GM23338 (cell line): ENCODE data around the gene PRLH. TPM values are rescaled to one million over a fixed set of nuclear protein-coding genes. Genes with fewer than 3 reads are reported as not detected.
A peak's percentile ranks its signal among the peaks of the same experiment; 100 is the strongest.

ENCODE experiments used
- ATAC-seq: fragments of 200-7000 bp; cut with Tn5 transposase; 3 replicates; pipeline ENCODE4 v1.9.1; 2020
- DNase-seq: peaks from one replicate; pipeline ENCODE4 v3.0.0-alpha.2; 2015; ENCODE audit warnings: low spot score
- H2AFZ ChIP-seq: fragments of 200-600 bp; sonication (generic); 2 replicates; pipeline ENCODE4 v1.8.0; 2016; ENCODE audit warnings: antibody characterized with exemption, mild to moderate bottlenecking, moderate library complexity
- H3F3A ChIP-seq: fragments of 200-600 bp; sonication (generic); replicated peaks from 2 replicates; pipeline ENCODE4 v1.8.0; 2017; ENCODE audit warnings: antibody characterized with exemption, mixed run types, low read depth
- H3K27ac ChIP-seq: fragments of 200-600 bp; sonication (generic); 2 replicates; pipeline ENCODE4 v1.6.1; 2016; ENCODE audit warnings: low read depth
- H3K27me3 ChIP-seq: fragments of 200-600 bp; sonication (generic); 2 replicates; pipeline ENCODE4 v1.8.0; 2016; ENCODE audit warnings: mild to moderate bottlenecking, mixed run types, moderate library complexity; ENCODE audit not compliant: insufficient read depth
- H3K36me3 ChIP-seq: fragments of 200-600 bp; sonication (generic); 2 replicates; pipeline ENCODE4 v1.8.0; 2016; ENCODE audit warnings: mild to moderate bottlenecking; ENCODE audit not compliant: insufficient read depth
- H3K4me1 ChIP-seq: fragments of 200-600 bp; sonication (generic); 2 replicates; pipeline ENCODE4 v1.8.0; 2016; ENCODE audit warnings: mild to moderate bottlenecking, moderate library complexity; ENCODE audit not compliant: insufficient read depth
- H3K4me2 ChIP-seq: fragments of 200-600 bp; sonication (generic); 2 replicates; pipeline ENCODE4 v1.7.1; 2017; ENCODE audit warnings: mixed run types
- H3K4me3 ChIP-seq: fragments of 200-600 bp; sonication (generic); 2 replicates; pipeline ENCODE4 v1.6.1; 2016; ENCODE audit warnings: mixed run types
- H3K79me2 ChIP-seq: fragments of 200-600 bp; sonication (generic); replicated peaks from 2 replicates; pipeline ENCODE4 v1.8.0; 2017; ENCODE audit warnings: mild to moderate bottlenecking; ENCODE audit not compliant: insufficient read depth
- H3K9me2 ChIP-seq: fragments of 200-600 bp; sonication (generic); 2 replicates; pipeline ENCODE4 v1.8.0; 2017; ENCODE audit not compliant: insufficient read depth
- H4K20me1 ChIP-seq: fragments of 200-600 bp; sonication (generic); replicated peaks from 2 replicates; pipeline ENCODE4 v1.8.0; 2017; ENCODE audit warnings: mild to moderate bottlenecking; ENCODE audit not compliant: insufficient read depth
- H3K27ac Mint-ChIP-seq: 2 replicates; pipeline ENCODE4 v1.8.0; 2020; ENCODE audit warnings: inconsistent platforms, mild to moderate bottlenecking, moderate library complexity, mixed read lengths
- H3K27me3 Mint-ChIP-seq: 3 replicates; pipeline ENCODE4 v1.8.0; 2022; ENCODE audit warnings: low read depth, mild to moderate bottlenecking, moderate library complexity, mixed read lengths, inconsistent platforms; ENCODE audit not compliant: insufficient read depth, poor library complexity
- H3K36me3 Mint-ChIP-seq: 3 replicates; pipeline ENCODE4 v1.8.0; 2021; ENCODE audit warnings: low read depth, mild to moderate bottlenecking, inconsistent platforms, moderate library complexity, mixed read lengths
- H3K4me1 Mint-ChIP-seq: 3 replicates; pipeline ENCODE4 v1.8.0; 2020; ENCODE audit warnings: mild to moderate bottlenecking, inconsistent platforms, mixed read lengths
- H3K4me3 Mint-ChIP-seq: 3 replicates; pipeline ENCODE4 v1.8.0; 2021; ENCODE audit warnings: moderate library complexity, mild to moderate bottlenecking, inconsistent platforms, mixed read lengths
- H3K9me3 Mint-ChIP-seq: 3 replicates; pipeline ENCODE4 v1.8.0; 2020; ENCODE audit warnings: moderate library complexity, mild to moderate bottlenecking, inconsistent platforms, mixed read lengths
- CREB1 ChIP-seq: fragments of 250-450 bp; sonication (Bioruptor Pico); IDR thresholded peaks from 2 replicates; pipeline ENCODE4 v1.5.0; 2020; ENCODE audit warnings: low read depth, mild to moderate bottlenecking, moderate library complexity
- CTCF ChIP-seq, 2 experiments: fragments of 200-600 bp in 1 of 2; sonication (generic) in 1 of 2; conservative IDR thresholded peaks; 2 replicates each; pipeline versions ENCODE4 v1.5.1 to v1.6.1; 2016 to 2017; ENCODE audit warnings: antibody characterized with exemption in 2 of 2, low read depth in 2 of 2, mild to moderate bottlenecking in 2 of 2, moderate library complexity in 1 of 2
- ETS1 ChIP-seq: IDR thresholded peaks from 2 replicates; pipeline ENCODE4 v1.6.1; 2016; ENCODE audit warnings: antibody characterized with exemption
- EZH2 ChIP-seq: fragments of 200-600 bp; sonication (generic); IDR thresholded peaks from one replicate; pipeline ENCODE4 v1.8.0; 2017; ENCODE audit warnings: antibody characterized with exemption, mild to moderate bottlenecking, low read depth; ENCODE audit not compliant: unreplicated experiment
- EZH2phosphoT487 ChIP-seq: fragments of 200-600 bp; sonication (generic); IDR thresholded peaks from one replicate; pipeline ENCODE4 v1.8.1; 2018; ENCODE audit warnings: antibody characterized with exemption; ENCODE audit not compliant: unreplicated experiment
- JUNB ChIP-seq: IDR thresholded peaks from one replicate; pipeline ENCODE4 v1.6.1; 2016; ENCODE audit warnings: antibody characterized with exemption; ENCODE audit not compliant: unreplicated experiment
- NANOG ChIP-seq: IDR thresholded peaks from 2 replicates; pipeline ENCODE4 v1.6.1; 2016; ENCODE audit warnings: antibody characterized with exemption, borderline replicate concordance
- POLR2AphosphoS5 ChIP-seq: IDR thresholded peaks from 2 replicates; pipeline ENCODE4 v1.6.1; 2016; ENCODE audit warnings: antibody characterized with exemption, low read depth
- REST ChIP-seq: IDR thresholded peaks from one replicate; pipeline ENCODE4 v1.6.1; 2018; ENCODE audit warnings: antibody characterized with exemption; ENCODE audit not compliant: unreplicated experiment
- STAT1 ChIP-seq: IDR thresholded peaks from one replicate; pipeline ENCODE4 v1.6.1; 2016; ENCODE audit warnings: antibody characterized with exemption; ENCODE audit not compliant: unreplicated experiment
- ZNF114 ChIP-seq: fragments of 250-450 bp; sonication (Bioruptor Pico); IDR thresholded peaks from 2 replicates; pipeline ENCODE4 v1.5.0; 2020; ENCODE audit warnings: mild to moderate bottlenecking, moderate library complexity
- ZNF331 ChIP-seq: fragments of 250-450 bp; sonication (Bioruptor Pico); IDR thresholded peaks from 2 replicates; pipeline ENCODE4 v1.5.0; 2020; ENCODE audit warnings: low read depth, mild to moderate bottlenecking, moderate library complexity
- polyA plus RNA-seq: library from polyadenylated mRNA; unstranded; fragments of >200 nt; fragmentation: Nextera tagmentation; extraction: Ambion mirVana; gene quantifications from 2 replicates; pipeline ENCODE4 v1.2.1, GENCODE V29; 2016
- small RNA-seq: library from RNA; depleted of rRNA; stranded (forward); fragments of <200 nt; gene quantifications from one replicate; pipeline ENCODE3, GENCODE V24; 2014; ENCODE audit warnings: low replicate concordance
- total RNA-seq: library from RNA; depleted of rRNA; stranded (reverse); fragments of >200 nt; shearing (Covaris generic); gene quantifications from 2 replicates; pipeline ENCODE4 v1.2.3, GENCODE V29; 2014; rRNA removed

PRLH gene
- total and polyA plus RNA-seq, 2 experiments from 2014 or later = not detected

GRCh38 chr2:237615631-237616249, 49.4 kb downstream of the PRLH start (continued):
- TF ChIP-seq ETS1 (no peak), ZNF331 (CRISPR knock-in tag) (no peak), CREB1 (no peak)

- Histone ChIP-seq H3K79me2 (no peaks in the 10 kb centered on the region), H3K4me1 (peaks cover 35% of the 10 kb centered on the region), H3F3A (peaks cover 8% of the 10 kb centered on the region; the same call in 1 of the 2 replicates), H3K4me2 (no peak overlapping the region), H3K4me3 (no peak overlapping the region), H2AFZ (peak overlapping the region; percentile 81; the same call in 1 of the 2 replicates), H4K20me1 (no peaks in the 10 kb centered on the region), H3K27ac (no peak overlapping the region), H3K36me3 (no peaks in the 10 kb centered on the region), H3K27me3 (no peaks in the 10 kb centered on the region), H3K9me2 (peaks cover 8% of the 10 kb centered on the region; the same call in 1 of the 2 replicates)
- Mint-ChIP-seq H3K36me3 (no peaks in the 10 kb centered on the region), H3K27me3 (peaks cover 22% of the 10 kb centered on the region), H3K9me3 (peaks cover 2% of the 10 kb centered on the region; the same call in 2 of the 3 replicates), H3K4me1 (peaks cover 46% of the 10 kb centered on the region), H3K27ac (no peak overlapping the region), H3K4me3 (no peak overlapping the region)
- TF ChIP-seq POLR2AphosphoS5 = no peak
- no peak for TF ChIP-seq REST
- no peak for TF ChIP-seq STAT1
- no peak for TF ChIP-seq CTCF (conservative IDR thresholded peaks at IDR 0.05; ENCODE audit: low read depth in 2 of 2)
- TF ChIP-seq CREB1 = no peak
- no peak for TF ChIP-seq EZH2phosphoT487
- TF ChIP-seq EZH2 = no peak
- TF ChIP-seq ETS1 = no peak
- no peak for TF ChIP-seq ZNF331 (CRISPR knock-in tag)
- TF ChIP-seq NANOG = no peak
- no peak for TF ChIP-seq JUNB
- TF ChIP-seq ZNF114 (CRISPR knock-in tag) = no peak
- ATAC-seq = no peak
- no peak for DNase-seq
These were observed 50.0 kb downstream of the PRLH start for GRCh38 chr2:237616373-237616733.

Small RNAs within 50 kb of the gene (small RNA-seq; reads per million reads assigned to genes)
- gene RNU6-1140P = 0.35 reads per million, percentile 19 among the genes with 10 or more reads in this experiment

Other genes with a start within 250 kb of the PRLH start
- gene COL6A3, start 152.4 kb upstream of the PRLH start, total RNA-seq = 7.3 and 8.7 TPM in 2 replicates
- gene COL6A3, start 152.4 kb upstream of the PRLH start, polyA plus RNA-seq = 1.2 TPM in 2 replicates
- 15.7 and 16.5 TPM in 2 replicates for gene MLPH, start 79.3 kb upstream of the PRLH start, total RNA-seq
- 13.6 and 14.7 TPM in 2 replicates for gene MLPH, start 79.3 kb upstream of the PRLH start, polyA plus RNA-seq
- gene RAB17, start 24.2 kb downstream of the PRLH start, total RNA-seq = 21.4 and 26.9 TPM in 2 replicates
- gene RAB17, start 24.2 kb downstream of the PRLH start, polyA plus RNA-seq = 17.4 and 22.4 TPM in 2 replicates
- gene LRRFIP1, start 61.0 kb downstream of the PRLH start, total RNA-seq = 57.4 and 59.6 TPM in 2 replicates
- 160 and 178 TPM in 2 replicates for gene LRRFIP1, start 61.0 kb downstream of the PRLH start, polyA plus RNA-seq
- 0.19 and 0.87 TPM in 2 replicates for gene RBM44, start 232.2 kb downstream of the PRLH start, total RNA-seq
- gene RBM44, start 232.2 kb downstream of the PRLH start, polyA plus RNA-seq = 0.21 and 0.29 TPM in 2 replicates